GM18870 (cell line): ENCODE results near the gene SGSH.

Experiments used
- ATAC-seq: cut with Tn5 transposase; IDR thresholded peaks from one replicate; pipeline ENCODE4 v1.9.1; 2021; ENCODE audit warnings: moderate library complexity; ENCODE audit not compliant: unreplicated experiment

The SGSH gene

DNA sequence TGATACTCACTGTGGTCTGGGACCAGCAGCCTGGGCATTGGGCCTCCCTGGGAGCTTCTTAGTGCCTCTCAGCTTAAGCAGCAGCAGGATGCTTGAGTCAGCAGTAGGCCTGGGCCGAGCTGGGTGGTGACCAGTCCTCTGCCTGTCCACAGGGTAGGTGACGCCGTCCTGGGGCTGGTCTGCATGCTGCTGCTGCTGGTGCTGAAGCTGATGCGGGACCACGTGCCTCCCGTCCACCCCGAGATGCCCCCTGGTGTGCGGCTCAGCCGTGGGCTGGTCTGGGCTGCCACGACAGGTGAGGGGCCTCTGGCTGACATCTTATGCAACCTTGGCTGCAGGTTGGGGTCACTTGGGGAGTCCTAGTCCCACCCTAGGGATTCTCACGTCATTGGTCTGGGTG lies 7.5 kb upstream of the SGSH start:
- ATAC-seq = no peak

DNA sequence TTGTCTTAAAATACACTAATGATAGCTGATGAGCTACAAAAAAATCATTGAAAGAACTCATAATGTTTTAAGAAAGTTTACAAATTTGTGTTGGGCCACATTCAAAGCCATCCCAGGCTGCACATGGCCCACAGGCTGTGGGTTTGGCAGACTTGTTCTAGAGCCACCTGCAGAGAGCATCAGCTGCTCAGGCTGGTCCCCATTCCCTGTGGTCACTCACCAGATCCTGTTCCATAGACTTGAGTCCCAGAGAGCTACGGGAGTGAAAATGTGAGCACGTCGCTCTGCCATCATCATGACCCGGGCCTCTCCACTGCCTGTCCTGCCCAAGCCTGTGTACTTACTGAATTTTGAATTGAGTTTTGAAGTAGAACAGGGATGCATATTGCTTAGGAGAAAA lies 7.0 kb upstream of the SGSH start:
- ATAC-seq = no peak

DNA sequence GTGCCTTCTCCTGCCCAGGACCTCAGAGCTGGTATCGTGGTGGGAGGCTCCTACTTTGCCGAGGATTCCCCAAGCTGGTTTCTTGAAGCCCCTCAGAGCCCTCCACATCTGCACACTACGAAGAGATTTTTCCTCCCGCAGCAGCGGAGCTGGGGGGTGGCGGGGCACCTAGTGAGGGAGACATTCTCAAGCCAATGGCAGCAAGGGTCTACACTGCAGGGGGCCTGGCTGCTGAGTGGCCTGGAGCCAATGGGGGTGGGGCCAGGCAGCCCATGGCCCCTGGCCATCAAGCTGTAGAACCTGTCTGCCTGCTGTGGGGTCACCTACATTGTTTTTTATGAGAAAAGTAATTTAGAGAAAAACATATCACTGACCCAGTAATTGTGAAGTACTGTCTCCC lies 5.1 kb upstream of the SGSH start:
- ATAC-seq = no peak

DNA sequence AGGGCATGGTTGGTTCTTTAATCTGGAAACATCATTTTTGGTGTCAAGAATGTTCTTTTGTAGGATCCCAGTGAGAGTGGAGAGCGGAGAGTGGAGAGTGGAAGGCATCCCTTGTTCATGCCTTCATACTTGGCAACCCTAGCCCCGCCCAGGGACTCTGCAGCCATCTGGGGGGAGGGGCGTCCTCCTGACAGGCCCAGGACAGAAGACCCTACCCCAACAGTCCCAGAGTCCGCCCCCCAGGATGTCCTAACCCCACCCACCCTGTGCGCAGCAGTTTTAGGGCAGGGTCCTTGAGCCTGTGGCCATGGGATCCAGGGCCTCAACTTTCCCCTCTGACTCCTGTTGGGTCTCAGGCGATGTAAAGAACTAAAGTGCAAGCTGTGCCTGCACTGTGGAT lies 4.5 kb upstream of the SGSH start:
- no peak for ATAC-seq

DNA sequence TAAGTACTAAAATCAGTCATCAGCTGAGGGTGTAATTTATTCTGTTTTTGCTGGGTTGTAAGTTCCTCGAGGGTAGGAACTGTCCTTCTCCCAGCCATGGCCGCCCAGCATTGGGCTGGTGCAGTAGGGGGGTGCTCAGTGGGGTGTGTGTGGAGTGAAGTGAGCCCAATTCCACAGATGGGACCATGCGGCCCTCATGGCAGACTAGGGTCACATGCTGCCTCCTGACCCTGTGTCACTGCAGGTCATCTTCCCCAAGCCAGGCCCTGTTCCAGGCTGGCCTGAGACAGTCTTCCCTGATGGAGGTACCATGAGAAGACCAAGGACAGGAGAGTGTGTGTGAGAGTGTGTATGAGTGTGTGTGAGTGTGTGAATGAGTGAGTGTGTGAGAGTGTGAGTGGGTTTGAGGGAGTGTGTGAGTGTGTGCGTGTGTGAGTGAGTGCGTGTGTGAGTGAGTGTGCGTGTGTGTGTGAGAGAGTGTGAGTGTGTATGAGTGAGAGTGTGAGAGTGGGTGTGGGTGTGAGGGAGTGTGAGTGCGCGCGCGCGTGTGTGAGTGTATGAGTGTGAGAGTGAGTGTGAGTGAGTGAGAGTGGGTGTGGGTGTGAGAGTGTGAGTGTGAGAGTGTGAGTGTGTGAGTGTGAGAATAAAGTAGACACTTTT lies 3.8 kb upstream of the SGSH start:
- ATAC-seq = no peak

DNA sequence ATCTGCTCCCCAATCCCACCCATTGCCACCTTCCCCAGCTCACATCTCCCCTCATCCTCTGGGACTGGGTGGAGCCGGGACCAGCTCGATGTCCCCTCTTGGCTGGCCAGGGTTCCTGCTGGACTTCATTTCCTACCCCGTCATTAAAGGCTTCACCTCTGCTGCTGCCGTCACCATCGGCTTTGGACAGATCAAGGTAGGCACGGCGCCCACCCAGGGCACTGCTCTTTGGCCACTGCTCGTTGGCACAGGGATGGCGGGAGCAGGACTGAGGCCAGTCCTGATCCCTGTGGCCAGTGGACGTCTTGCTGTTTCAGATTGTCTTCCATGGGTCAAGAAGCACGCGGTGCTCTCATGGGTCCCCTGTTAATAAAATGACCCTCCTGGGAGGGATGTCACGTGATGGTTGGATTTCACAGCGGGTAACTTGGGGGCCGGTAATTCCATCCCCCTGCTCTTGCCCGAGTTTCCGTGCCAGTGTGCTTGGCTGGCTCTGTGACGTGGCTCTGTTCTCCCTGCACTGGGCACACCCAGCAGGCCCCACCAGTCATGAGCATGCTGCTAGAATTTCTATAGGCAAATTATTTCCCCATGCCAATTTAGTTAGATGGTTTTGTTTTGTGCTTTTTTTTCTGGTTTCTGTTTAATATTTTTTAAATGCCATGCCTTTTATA lies 3.1 kb upstream of the SGSH start:
- no peak for ATAC-seq

DNA sequence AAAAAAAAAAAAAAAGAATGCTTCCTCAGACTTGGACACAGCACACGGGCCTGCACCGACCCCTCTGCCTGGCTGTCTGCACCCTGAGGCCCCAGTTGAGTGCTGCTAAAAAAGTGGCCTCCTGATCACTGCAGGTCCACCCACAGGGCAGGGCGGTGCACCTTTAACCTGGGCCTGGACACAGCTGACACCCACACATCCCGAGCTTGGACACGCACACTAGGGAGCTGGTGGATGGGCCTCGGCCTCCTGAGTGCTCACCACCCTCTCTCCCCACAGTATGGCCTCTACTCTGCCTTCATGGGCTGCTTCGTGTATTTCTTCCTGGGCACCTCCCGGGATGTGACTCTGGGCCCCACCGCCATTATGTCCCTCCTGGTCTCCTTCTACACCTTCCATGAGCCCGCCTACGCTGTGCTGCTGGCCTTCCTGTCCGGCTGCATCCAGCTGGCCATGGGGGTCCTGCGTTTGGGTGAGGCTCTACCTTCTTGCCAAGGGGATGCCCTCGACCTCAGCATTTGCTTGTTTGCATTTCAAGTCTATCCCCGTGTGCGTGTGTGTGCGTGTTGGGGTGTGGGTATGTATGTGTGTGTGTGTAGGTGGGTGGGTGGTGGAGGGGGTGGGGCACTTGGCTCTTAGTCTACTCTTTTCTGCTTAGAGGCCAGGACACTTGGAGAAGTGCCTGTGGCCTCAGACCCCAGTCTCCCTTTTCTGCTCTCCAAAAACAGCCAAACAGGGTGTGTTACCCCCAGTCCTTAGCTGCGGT lies 2.4 kb upstream of the SGSH start:
- ATAC-seq = no peak

DNA sequence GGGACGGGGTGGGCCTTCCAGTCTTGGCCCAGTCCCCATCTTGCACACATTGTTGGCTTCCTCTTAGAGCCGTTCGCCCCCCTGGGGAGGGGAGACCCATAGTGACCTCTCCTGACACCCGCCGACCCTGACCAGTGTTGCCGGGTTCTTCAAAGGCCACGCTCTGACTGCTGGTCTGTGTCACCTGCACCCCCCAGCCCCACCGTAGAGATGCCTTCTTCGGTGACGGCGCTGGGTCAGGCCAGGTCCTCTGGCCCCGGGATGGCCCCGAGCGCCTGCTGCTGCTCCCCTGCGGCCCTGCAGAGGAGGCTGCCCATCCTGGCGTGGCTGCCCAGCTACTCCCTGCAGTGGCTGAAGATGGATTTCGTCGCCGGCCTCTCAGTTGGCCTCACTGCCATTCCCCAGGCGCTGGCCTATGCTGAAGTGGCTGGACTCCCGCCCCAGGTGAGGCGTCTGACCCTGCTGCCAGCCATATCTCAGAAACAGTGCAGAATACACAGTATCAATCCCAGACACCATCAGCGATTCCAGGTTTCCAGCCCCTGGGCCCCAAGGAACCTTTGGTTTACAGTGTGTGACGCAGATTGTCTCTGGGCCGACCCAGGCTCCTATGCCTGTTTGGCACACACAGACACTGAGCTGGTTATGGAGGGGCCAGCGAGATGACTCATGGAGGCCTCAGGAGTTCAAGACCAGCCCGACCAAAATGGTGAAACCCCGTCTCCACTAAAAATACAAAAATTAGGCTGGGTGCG lies 1.4 kb upstream of the SGSH start:
- ATAC-seq = no peak

DNA sequence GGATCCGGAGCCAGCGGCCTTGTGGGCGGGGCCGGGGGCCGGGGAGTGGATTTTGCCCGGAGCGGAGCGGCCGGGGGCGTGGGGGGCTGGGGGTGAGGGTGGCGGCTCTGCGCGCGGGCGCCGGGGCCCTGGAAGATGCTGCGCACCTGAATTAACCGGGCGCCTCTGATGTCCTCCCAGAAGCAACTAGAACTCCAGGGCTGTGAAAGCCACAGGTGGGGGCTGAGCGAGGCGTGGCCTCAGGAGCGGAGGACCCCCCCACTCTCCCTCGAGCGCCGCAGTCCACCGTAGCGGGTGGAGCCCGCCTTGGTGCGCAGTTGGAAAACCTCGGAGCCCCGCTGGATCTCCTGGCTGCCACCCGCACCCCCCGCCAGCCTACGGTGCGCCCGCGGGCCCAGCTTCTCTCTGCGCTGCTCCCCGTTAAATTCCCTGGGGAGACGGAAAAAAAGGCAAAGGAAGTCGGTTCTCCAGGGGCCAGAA lies 643 bp upstream of the SGSH start:
- ATAC-seq = no peak

DNA sequence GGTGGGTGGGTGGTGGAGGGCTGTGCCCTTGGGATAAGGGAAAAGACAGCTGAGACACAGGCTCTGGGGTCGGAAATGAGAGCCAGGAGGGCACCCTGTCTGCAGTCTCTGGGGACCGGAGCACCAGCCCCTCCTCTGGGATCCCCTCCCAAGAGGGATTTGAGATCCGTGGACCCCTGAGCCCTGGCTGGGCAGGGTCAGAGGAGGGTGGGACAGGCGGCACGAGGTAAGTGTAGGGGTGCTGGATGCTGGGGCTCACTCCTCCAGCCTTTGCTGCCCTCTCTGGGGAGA lies 425 bp downstream of the SGSH start:
- no peak for ATAC-seq

DNA sequence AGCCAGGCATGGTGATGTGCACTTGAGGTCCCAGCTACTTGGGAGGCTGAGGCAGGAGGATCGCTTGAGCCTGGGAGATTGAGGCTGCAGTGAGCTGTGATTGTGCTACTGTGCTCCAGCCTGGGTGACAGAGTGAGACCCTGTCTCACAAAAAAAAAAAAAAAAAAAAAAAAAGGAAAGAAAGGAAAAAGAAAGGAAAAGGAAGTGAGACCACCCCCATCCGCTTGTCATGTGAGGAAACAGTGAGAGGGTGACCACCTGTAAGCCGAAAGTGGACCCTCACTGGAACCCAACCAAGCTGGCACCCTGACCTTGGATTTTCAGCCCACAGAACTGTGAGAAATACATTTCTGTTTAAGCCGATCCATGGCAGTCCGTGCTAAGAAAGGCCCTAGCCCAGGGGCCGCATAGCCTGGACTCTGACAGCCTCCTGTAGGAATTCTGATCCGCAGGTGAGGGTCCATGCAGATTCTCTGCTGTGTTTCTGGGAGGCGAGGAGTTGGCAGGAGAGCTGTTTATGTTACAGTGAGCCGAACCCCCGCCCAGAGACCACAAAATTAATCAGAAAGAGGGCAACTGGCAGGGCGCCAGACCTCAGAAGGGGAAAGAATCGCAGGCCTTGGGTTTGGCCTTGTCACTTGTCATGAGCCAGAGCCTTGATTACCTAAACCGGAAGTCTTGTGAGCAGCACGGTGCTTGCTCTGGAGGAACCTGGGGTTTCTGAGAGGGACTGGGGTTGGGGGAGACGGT lies 945 bp downstream of the SGSH start:
- ATAC-seq = no peak

DNA sequence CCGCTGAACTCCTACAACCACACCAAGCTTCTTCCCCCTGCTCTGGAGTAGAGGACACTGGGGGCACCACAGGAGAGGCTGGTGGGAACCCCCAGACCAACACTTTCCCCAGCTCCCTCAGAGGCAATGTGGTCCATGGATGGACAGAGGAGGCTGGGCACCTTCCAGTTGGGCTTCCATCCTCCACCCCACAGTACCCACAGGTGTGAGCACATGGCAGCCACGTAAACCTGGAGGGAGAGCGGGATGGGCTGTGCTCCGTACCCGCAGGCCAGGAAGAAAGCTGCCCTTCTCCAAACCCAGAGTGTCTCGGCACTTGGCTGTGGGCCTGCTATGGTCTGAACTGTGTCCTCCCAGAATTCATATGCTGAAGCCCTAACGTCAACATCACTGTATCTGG lies 1.7 kb downstream of the SGSH start:
- ATAC-seq = no peak

DNA sequence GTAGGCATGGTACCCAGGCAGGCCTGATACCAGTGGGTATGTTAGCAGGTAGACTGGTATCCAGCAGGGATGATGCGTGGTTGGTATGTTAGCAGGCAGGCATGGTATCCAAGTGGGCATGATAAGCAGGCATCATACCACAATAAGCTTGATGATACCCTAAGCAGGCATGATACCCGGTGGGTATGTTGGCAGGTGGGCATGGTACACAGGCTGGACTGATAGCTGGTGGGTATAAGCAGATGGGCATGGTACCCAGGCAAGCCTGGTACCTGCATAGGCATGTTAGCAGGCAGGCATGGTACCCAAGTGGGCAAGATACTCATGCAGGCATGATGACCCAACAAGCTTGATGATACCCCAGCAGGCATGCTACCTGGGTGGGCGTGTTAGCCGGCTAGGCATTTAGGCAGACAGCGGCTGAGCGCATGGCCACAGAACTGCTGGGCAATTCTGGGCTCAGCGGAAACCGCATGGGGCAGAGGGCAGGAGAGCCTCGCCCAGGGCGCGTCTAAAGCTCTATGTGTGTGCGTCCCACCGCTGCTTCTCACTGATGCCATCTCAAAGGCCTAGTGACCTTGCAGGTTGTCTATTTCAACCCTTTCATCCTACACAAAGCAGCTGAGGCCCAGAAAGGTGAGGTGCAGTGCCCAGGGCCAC lies 2.3 kb downstream of the SGSH start:
- ATAC-seq = no peak

DNA sequence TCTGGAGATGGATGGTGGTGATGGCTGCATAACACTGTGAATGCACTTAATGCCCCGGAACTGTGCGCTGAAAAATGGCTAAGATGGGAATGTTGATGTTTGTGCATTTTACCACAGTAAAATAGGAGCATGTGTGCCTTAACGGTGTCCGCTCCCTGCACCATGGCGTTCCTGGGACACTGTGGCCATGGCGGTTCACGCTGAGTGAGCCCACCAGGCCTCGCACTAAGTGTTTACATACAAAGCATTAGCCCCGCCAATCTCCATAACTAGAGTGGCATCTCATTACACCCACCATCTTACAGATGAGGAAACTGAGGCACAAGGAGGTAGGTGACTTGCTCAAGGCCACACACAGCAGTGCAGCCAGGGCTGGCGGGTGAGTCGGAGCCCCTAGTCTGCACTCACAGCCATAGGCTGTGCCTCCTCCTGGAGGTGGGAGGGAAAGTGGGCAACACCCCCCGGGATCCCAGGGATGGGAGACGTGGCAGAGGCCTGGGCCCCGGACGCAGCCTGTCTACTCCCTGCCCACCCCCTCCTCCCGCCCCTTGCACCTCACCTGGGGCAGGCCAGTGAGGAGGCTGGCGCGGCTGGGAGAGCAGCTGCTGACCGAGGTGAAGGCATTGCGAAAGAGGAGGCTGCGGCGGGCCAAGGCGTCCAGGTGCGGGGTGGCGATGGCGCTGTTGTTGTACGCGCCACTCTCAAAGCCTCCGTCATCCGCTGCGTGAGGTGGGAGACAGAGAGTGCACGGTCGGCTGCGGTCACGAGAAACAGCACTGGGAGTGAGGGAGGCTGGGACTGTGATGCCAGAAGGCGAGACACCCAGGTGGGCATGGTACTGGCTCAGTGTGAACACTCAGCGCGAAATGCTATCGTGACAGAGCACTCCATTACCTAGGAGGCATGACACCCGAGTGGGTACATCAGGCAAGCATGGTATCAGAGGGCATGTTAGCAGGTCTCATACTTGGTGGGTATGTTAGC lies 3.4 kb downstream of the SGSH start:
- ATAC-seq = no peak

DNA sequence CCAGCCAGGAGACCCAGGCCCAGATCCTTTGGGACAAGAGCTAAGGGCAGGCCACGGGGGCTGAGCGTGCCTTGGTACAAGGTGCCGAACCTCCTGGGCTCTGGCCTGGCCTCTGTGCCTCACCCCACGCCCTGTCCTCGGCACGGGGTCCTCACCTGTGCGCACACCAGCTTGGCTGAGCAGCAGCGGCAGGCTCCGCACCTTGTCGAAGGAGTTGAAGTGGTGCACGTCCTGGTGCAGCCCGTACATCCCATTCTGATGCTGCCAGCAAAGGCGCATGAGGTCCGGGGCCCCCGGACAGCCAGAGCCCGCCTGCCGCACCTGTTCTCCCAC lies 5.3 kb downstream of the SGSH start:
- ATAC-seq = no peak

DNA sequence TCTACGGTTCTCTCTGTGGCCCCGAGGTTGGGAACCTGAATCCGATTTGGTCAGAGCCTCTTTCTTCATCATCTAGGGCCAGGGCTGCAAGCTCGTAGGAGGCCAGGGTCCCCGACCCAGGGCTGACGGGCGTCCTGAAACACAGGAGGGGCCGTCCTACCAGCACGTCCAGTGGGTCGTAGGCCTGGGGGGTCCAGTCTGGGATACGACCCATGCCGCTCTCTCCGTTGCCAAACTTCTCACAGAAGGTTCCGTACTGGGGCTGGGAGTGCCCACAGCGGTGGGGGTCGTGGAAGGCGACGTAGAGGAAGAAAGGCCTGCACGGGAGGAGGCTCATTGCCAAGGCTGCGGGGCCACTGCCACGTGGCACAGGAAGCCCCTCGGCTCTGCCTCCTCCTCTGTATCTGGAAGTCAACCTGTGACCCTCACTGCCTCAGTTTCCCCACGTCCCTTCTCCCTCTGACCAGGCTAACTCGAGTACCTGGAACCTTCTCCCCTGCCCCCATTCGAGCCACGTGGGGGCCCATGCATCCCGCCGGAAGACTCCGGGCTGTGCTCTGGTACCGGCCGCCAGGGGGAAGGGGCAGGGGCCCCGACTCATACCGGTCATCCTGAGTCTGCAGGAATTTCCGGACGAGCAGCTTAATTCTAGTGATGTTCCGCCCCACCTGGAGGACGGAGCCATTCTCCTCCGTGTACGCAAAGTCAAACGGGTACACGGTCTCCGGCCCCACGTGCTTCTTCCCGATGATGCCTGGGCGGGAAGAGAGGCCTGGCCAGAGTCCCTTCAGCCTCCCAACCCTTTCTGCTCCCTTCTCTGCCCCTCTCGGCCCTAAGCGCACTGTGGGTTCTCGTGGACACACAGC lies 5.9 kb downstream of the SGSH start:
- no peak for ATAC-seq

DNA sequence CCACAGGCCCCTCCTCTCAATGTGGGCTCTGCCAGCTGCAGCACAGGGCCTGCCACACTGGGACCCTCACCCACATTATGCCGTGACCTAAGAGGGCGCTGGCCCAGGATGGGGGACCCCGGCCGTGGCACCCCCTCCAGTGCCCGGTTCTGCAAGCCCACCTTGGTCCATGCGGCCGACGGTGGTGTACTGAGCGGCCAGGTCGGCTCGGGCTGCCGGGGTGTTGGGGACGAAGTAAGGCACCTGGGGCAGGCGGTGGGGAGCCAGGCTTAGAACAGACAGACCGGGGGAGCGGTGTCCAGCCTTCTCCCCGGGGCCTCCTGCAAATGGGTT lies 6.5 kb downstream of the SGSH start:
- no peak for ATAC-seq

DNA sequence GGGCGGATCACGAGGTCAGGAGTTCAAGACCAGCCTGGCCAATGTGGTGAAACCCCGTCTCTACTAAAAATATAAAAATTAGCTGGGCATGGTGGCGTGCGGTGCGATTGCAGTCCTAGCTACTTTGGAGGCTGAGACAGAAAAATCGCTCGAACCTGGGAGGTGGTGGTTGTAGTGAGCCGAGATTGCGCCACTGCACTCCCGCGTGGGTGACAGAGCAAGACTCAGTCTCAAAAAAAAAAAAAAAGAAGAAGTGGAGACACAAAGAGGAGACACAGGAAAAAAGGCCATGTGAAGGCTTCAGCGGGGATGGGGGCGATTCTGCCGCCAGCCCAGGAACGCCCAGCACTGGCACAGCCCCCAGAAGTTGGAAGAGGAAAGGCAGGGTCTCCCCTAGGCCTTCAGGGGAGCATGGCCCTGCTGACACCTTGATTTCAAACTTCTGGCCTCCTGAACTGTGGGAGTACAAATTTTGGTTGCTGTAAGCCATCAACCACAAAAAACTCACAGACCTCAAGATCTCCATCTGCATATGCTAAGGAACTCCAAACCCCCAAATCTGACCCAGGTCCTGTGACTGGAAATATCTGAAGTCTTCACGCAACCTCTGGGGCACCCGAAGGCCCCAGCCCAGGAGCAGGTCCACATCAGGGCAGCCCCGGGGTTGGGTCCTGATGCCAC lies 7.0 kb downstream of the SGSH start:
- no peak for ATAC-seq
